Bronchial epithelial cell (primary cell): Measurements from ENCODE around the gene CLK3. TPM values are rescaled to one million over a fixed set of nuclear protein-coding genes. Genes with fewer than 3 reads are reported as not detected.
A peak's percentile ranks its signal among the peaks of the same experiment; 100 is the strongest.

Source experiments
- DNase-seq: peaks from one replicate; pipeline ENCODE4 v3.0.0-alpha.2; 2010; ENCODE audit warnings: low read depth
- FAIRE-seq: peaks from 2 replicates; lab custom pipeline; 2011; peaks lifted over from hg19 to GRCh38; lab: Jason Lieb, UNC
- H3K27me3 ChIP-seq: 2 replicates; pipeline ENCODE4 v1.5.1; 2011; ENCODE audit warnings: low read length; ENCODE audit not compliant: control insufficient read depth, insufficient read depth
- H3K36me3 ChIP-seq: 2 replicates; pipeline ENCODE4 v1.5.1; 2011; ENCODE audit warnings: low read length; ENCODE audit not compliant: control insufficient read depth, insufficient read depth
- H3K4me3 ChIP-seq: 2 replicates; pipeline ENCODE4 v1.5.1; 2011; ENCODE audit warnings: mild to moderate bottlenecking, low read depth, low read length, control low read depth
- total RNA-seq: library from RNA; depleted of rRNA; stranded (reverse); fragments of >200 nt; gene quantifications from 2 replicates; pipeline ENCODE4 v1.2.1, GENCODE V29; 2014
- TF ChIP-seq, protein P1 (sequence below): IDR thresholded peaks from 2 replicates; pipeline ENCODE4 v1.5.1; 2011; ENCODE audit warnings: mild to moderate bottlenecking, moderate library complexity, low read length, control low read depth, inconsistent platforms; ENCODE audit not compliant: insufficient read depth, severe bottlenecking

The CLK3 gene
- total RNA-seq, 1 donor from 2014 or later = 115 TPM

DNA sequence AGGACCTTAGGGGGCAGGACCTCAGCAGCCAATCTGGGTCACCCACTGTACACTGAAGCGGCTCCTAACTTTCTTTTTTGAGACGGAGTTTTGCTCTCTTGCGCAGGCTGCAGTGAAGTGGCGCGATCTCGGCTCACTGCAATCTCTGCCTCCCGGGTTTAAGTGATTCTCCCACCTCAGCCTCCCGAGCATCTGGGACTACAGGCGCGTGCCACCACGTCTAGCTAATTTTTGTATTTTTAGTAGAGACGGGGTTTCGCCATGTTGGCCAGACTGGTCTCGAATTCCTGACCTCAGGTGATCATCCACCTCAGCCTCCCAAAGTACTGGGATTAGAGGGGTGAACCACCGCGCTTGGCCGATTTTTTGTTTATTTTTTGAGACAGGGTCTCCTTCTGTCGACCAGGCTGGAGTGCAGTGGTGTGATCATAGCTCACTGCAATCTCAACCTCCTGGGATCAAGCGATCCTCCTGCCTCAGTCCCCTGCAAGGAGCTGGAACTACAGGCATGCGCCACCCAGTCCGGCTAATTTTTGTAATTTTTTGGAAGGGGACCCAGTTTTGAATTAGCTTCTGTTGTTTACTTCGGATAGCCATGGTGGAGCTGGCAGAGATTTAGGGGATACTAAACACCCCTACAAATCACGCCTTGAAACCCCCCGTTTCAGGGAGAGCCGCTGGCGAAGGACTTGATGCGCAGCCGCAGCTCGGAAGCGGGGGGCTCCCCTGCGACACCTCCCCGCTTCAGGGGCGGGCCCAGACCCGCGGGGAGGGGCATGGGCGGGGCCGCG, 1.5 kb upstream of the CLK3 start:
- peak overlapping the region; percentile 99 for H3K4me3 ChIP-seq
- TF ChIP-seq, protein P1, sequence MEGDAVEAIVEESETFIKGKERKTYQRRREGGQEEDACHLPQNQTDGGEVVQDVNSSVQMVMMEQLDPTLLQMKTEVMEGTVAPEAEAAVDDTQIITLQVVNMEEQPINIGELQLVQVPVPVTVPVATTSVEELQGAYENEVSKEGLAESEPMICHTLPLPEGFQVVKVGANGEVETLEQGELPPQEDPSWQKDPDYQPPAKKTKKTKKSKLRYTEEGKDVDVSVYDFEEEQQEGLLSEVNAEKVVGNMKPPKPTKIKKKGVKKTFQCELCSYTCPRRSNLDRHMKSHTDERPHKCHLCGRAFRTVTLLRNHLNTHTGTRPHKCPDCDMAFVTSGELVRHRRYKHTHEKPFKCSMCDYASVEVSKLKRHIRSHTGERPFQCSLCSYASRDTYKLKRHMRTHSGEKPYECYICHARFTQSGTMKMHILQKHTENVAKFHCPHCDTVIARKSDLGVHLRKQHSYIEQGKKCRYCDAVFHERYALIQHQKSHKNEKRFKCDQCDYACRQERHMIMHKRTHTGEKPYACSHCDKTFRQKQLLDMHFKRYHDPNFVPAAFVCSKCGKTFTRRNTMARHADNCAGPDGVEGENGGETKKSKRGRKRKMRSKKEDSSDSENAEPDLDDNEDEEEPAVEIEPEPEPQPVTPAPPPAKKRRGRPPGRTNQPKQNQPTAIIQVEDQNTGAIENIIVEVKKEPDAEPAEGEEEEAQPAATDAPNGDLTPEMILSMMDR = no peak
- peaks cover 4% of the 10 kb centered on the region for H3K36me3 ChIP-seq
- H3K27me3 ChIP-seq = no peaks in the 10 kb centered on the region
- FAIRE-seq = no peak
- no peak for DNase-seq

DNA sequence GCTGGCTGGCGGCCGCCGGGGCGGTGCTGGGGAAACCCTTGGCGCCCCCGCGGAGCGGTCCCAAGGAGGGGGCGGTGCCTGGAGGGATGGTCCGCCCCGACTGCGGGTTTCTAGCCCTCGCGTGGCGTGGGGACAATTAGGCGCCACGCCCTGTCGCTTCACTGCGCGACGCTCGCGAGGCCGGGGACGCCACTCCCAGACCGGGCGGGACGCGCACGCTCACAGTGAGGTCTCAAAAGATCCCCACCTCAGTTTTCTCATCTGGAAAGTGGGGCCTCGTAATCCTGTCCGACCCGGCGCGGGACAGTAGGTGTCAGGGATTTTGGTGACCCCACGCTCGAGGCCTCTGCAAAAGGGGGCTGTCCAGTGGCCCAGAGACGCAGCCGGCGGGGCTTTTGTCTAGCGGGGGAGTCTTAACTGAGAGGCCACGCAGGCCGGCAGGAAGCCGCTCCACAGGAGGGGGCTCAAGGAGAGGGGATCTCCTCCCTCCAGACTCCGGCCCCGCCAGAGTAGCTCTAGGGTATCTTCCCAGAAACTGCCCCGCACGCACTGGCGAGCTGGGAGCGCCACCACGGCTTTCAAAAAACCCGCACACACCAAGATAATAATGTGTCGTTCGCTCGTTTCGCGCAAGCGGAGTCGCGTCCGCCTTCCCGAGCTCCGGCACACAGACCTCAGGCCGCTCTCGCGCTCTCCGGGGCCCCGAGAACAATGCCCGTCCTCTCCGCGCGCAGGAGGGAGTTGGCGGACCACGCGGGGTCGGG, 710 bp upstream of the CLK3 start:
- Histone ChIP-seq H3K27me3 (no peaks in the 10 kb centered on the region), H3K36me3 (peaks cover 10% of the 10 kb centered on the region), H3K4me3 (peak overlapping the region; percentile 99)
- FAIRE-seq = no peak
- TF ChIP-seq, protein P1 = no peak
- peak; percentile 30 for DNase-seq

DNA sequence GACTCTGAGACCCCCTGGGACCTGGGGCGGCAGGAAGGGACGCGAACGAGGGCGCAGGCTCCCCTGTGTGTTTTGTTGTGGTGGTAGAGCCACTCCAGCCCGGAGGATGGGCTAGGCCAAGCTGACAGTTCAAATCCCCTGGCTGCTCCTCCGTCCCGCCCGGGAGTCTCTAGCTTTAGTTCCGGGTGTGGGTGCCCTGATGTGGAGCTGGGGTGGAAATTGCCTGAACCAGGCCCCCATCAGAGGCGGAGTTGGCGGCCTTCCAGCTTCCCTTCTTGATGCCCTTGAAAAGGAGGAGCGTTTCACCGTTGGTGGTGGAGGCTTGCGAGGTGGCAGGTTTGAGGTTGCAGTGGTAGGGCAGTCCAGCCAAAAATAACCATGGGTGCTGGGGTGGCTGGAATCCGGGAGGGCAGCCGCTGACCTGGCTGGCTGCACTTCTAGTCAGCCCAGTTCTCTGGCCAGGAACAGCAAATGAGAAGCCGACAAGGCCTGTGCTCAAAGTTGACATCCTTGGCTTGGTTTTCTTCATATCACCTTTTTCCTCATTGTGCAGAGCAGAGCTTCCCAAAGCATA, 817 bp downstream of the CLK3 start:
- no peaks in the 10 kb centered on the region for H3K27me3 ChIP-seq
- H3K36me3 ChIP-seq = peaks cover 24% of the 10 kb centered on the region
- DNase-seq (peak; percentile 41), FAIRE-seq (no peak)
- TF ChIP-seq, protein P1 = no peak
- H3K4me3 ChIP-seq = peak overlapping the region; percentile 99

DNA sequence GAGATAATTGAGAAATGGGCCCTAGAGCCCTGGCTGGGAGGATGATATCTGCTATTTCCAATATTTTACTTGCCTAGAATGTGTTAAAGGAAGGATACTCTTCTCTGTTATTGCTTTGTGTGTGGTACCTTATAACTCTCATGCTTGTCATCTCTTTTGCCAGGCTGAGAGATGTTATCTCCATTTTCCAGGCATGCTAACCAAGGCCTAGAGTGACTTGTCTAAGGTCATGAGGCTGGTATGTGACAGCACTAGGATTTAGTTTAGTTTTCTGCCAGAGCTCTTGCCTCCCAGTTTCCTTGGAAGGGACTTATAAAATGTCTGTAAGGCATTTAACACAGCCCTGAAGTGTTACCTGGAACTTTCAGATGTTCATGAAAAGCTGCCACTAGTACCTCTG, 1.4 kb downstream of the CLK3 start:
- DNase-seq = no peak
- Histone ChIP-seq H3K27me3 (no peaks in the 10 kb centered on the region), H3K4me3 (peak overlapping the region; percentile 99), H3K36me3 (peaks cover 29% of the 10 kb centered on the region)
- no peak for FAIRE-seq
- TF ChIP-seq, protein P1 = no peak

DNA sequence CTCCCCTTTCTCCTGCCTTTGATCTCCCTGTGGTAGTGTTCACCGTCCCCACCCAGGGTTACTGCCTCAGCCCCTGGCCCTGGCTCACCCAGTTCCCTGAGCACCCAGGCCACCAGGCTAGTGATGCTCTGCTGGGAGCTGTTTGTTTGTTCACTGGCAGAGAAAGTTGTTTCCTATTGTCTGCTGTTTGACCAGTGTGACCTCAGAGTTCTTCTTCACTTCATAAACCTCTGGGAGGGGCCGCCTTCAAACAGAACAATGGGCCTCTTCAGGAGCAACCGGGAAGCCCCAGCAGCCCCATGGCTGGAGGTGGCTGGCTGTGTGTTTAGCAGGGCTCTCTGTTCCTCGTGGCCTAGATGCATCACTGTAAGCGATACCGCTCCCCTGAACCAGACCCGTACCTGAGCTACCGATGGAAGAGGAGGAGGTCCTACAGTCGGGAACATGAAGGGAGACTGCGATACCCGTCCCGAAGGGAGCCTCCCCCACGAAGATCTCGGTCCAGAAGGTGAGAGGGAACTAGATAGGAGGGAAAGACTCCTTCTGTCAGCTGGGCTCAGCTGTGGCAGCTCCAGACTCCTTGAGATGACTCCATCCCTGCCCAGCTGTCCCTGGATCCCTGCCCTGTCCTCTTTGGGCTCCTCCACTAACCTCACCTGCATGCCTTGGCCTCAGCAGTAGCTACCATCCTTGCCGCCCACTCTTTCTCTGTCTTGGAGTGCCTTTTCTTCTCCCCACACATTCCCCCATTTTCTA, 3.4 kb downstream of the CLK3 start:
- TF ChIP-seq, protein P1 = no peak
- FAIRE-seq (no peak), DNase-seq (no peak)
- Histone ChIP-seq H3K4me3 (no peak overlapping the region), H3K27me3 (no peaks in the 10 kb centered on the region), H3K36me3 (peaks cover 46% of the 10 kb centered on the region)
